Measurements from ENCODE around the gene DNAJC30. TPM values are rescaled to one million over a fixed set of nuclear protein-coding genes. Genes with fewer than 3 reads are reported as not detected.

The DNAJC30 gene
- total and polyA plus RNA-seq, 2 of the 8 experiments (the other 6 are each of a cell fraction or from before 2014, with no cell fraction given) = 6.1 to 6.3 TPM

- Histone ChIP-seq H3K23ac (ENCODE audit: insufficient read length) (no peak overlapping the region), H4K20me1 (replicated peaks in 1 of 2; ENCODE audit: control insufficient read depth in 1 of 2, insufficient read depth in 2 of 2, low read length in 2 of 2) (peaks cover 4 to 14% of the 10 kb centered on the region in 2 experiments), H2AFZ (ENCODE audit: low read length) (no peak overlapping the region), H3K27me3 (replicated peaks in 1 of 4; ENCODE audit: control insufficient read depth in 3 of 4, extremely low read depth in 1 of 4, insufficient read depth in 3 of 4, low read length in 3 of 4) (no peaks in the 10 kb centered on the region; a peak in 1 of 7 replicates), H3K79me1 (ENCODE audit: low read depth, low read length) (no peaks in the 10 kb centered on the region), H3K23me2 (ENCODE audit: low read depth, low read length) (peaks cover 2% of the 10 kb centered on the region; the same call in 1 of the 2 replicates), H2BK20ac (ENCODE audit: low read length) (no peak overlapping the region), H3K9ac (replicated peaks in 1 of 4; ENCODE audit: extremely low read depth in 1 of 4, low read depth in 3 of 4, low read length in 3 of 4) (no peak overlapping the region), H3K9me3 (ENCODE audit: insufficient read depth in 2 of 2, low read depth in 1 of 2, low read length in 1 of 2) (no peaks in the 10 kb centered on the region), H2AK5ac (ENCODE audit: low read depth, low read length) (no peak overlapping the region), H3K4ac (replicated peaks; ENCODE audit: insufficient read length, low read depth, low read length) (no peak overlapping the region), H2BK15ac (ENCODE audit: low read length) (no peak overlapping the region), H3K4me1 (replicated peaks in 1 of 4; ENCODE audit: control insufficient read depth in 3 of 4, insufficient read depth in 4 of 4, low read length in 3 of 4) (peaks cover 0 to 19% (median 15%) of the 10 kb centered on the region in 4 experiments; a peak in 6 of 7 replicates), H3K4me2 (ENCODE audit: insufficient read depth in 1 of 2, low read depth in 2 of 2, low read length in 2 of 2) (no peak overlapping the region), H3K4me3 (ENCODE audit: extremely low read depth in 1 of 4, insufficient read depth in 2 of 4, low read depth in 3 of 4, low read length in 4 of 4) (no peak overlapping the region), H4K5ac (ENCODE audit: insufficient read length, low read depth, low read length) (no peak overlapping the region), H2BK12ac (ENCODE audit: low read depth, low read length) (no peak overlapping the region), H3K27ac (ENCODE audit: low read depth, low read length) (no peak overlapping the region), H3K18ac (ENCODE audit: extremely low read depth, low read length) (no peak overlapping the region; the same call in 1 of the 2 replicates), H3K56ac (replicated peaks; ENCODE audit: insufficient read length, low read depth, low read length) (no peak overlapping the region), H3K36me3 (ENCODE audit: control insufficient read depth in 2 of 4, insufficient read depth in 4 of 4, low read length in 3 of 4) (peaks cover 0 to 2% (median 0%) of the 10 kb centered on the region in 4 experiments; a peak in 2 of 8 replicates), H3K79me2 (ENCODE audit: control insufficient read depth in 1 of 2, insufficient read depth in 2 of 2, low read length in 2 of 2) (no peaks in the 10 kb centered on the region), H3K14ac (ENCODE audit: insufficient read length) (no peak overlapping the region), H4K8ac (ENCODE audit: extremely low read depth, insufficient read depth, low read length) (no peak overlapping the region), H2BK5ac (ENCODE audit: low read depth, low read length) (no peak overlapping the region), H4K91ac (replicated peaks; ENCODE audit: insufficient read length, low read length) (no peak overlapping the region), H2BK120ac (replicated peaks; ENCODE audit: low read depth, low read length) (no peak overlapping the region)
- POLR2A ChIA-PET (ENCODE audit: partially characterized antibody) = interaction anchor here (0.6 to 2.7 kb wide), 12 partner anchors 8 to 183 kb away, joined by 3 to 13 read pairs (median 4); partner anchors contain the start of genes ABHD11 and STX1A
- FAIRE-seq = no peak
- CTCF ChIA-PET (ENCODE audit: partially characterized antibody) = interaction anchor here (1.0 to 9.7 kb wide), 7 partner anchors 10 to 98 kb away, joined by 3 to 130 read pairs (median 4); no protein-coding TSS in a partner anchor
- no peak for DNase-seq (ENCODE audit: low read depth in 1 of 2, low spot score in 2 of 2)
- 88% methylated on average over 10 of the region's 10 CpGs; no CpG with 5 or more reads in 1 of the 2 experiments for WGBS, 2 experiments (ENCODE audit: extremely low coverage in 1 of 2, insufficient coverage in 1 of 2, insufficient read length in 1 of 2, insufficient replicate concordance in 2 of 2, low coverage in 1 of 2, low lambda C conversion rate in 2 of 2, missing lambda C conversion rate in 1 of 2)
- no peak for TF ChIP-seq GABPA (IDR thresholded peaks at IDR 0.05; ENCODE audit: borderline replicate concordance, insufficient read depth, low read length)
- no peak for TF ChIP-seq CTCF (IDR thresholded peaks at IDR 0.05; ENCODE audit: control extremely low read depth in 1 of 3, insufficient read depth in 1 of 3, low read depth in 1 of 3, low read length in 3 of 3)
- TF ChIP-seq ATF2 (IDR thresholded peaks at IDR 0.05; ENCODE audit: low read length) = no peak
- no peak for TF ChIP-seq ASH2L (IDR thresholded peaks at IDR 0.05; ENCODE audit: low read length)
- TF ChIP-seq KDM4A (IDR thresholded peaks at IDR 0.05; ENCODE audit: low read depth, low read length, severe bottlenecking) = no peak
- TF ChIP-seq POLR2A (IDR thresholded peaks at IDR 0.05; ENCODE audit: control extremely low read depth in 1 of 2, low read depth in 2 of 2, low read length in 2 of 2) = no peak
- no peak for TF ChIP-seq SRF (IDR thresholded peaks at IDR 0.05; ENCODE audit: low read depth, low read length)
- no peak for TF ChIP-seq CBX5 (IDR thresholded peaks at IDR 0.05; ENCODE audit: low read depth, low read length)
These were observed 22.3 kb upstream of the DNAJC30 start for GRCh38 chr7:73705551-73705920.
